ENCODE results near the gene GTF2IRD1. TPM values are rescaled to one million over a fixed set of nuclear protein-coding genes. Genes with fewer than 3 reads are reported as not detected.

GTF2IRD1 gene
- total and polyA plus RNA-seq, 2 of the 4 experiments (the other 2 are of a cell fraction), result 4.1 to 21.9 TPM

- CTCF ChIA-PET, result no interaction called here
- DNase-seq, result no peak
- H3K27me3 ChIP-seq (ENCODE audit: control insufficient read depth, insufficient read depth, low read length), result no peaks in the 10 kb centered on the region
Measured at GRCh38 chr7:74485611-74486010, 31.9 kb downstream of the GTF2IRD1 start.

More at GRCh38 chr7:74485611-74486010, 31.9 kb downstream of the GTF2IRD1 start:
- Histone ChIP-seq H3K4me2 (ENCODE audit: low read depth, low read length) (no peak overlapping the region), H3K4me1 (ENCODE audit: control insufficient read depth, insufficient read depth, low read length) (peaks cover 30% of the 10 kb centered on the region), H2AK9ac (replicated peaks; ENCODE audit: low read depth, low read length, poor library complexity) (no peak overlapping the region), H3K14ac (replicated peaks; ENCODE audit: low read depth, low read length) (no peak overlapping the region), H2AFZ (replicated peaks; ENCODE audit: low read length, poor library complexity) (no peak overlapping the region), H3K27ac (ENCODE audit: insufficient read depth, low read length) (no peak overlapping the region), H4K20me1 (ENCODE audit: insufficient read depth, low read length) (peaks cover 27% of the 10 kb centered on the region), H2BK5ac (ENCODE audit: low read depth, low read length, poor library complexity, severe bottlenecking) (no peak overlapping the region), H3K9me3 (ENCODE audit: control insufficient read depth, insufficient read depth, low read length) (no peaks in the 10 kb centered on the region), H3K4ac (ENCODE audit: low read depth, low read length) (no peak overlapping the region), H4K5ac (ENCODE audit: low read depth, low read length) (no peak overlapping the region), H2AK5ac (ENCODE audit: low read depth, low read length) (no peak overlapping the region), H2BK20ac (ENCODE audit: low read depth, low read length) (no peak overlapping the region), H3K36me3 (ENCODE audit: control insufficient read depth, insufficient read depth, low read length) (peaks cover under 1% of the 10 kb centered on the region; the same call in 1 of the 2 replicates), H3K9ac (ENCODE audit: low read depth, low read length) (no peak overlapping the region), H4K8ac (ENCODE audit: low read depth in 2 of 2, low read length in 2 of 2) (no peak overlapping the region), H3K79me1 (ENCODE audit: low read depth in 1 of 2, low read length in 2 of 2) (peaks cover 20 to 78% of the 10 kb centered on the region in 2 experiments), H2BK120ac (ENCODE audit: low read depth, low read length) (no peak overlapping the region), H3K4me3 (ENCODE audit: insufficient read depth, low read depth, low read length) (no peak overlapping the region), H3K23ac (ENCODE audit: low read depth, low read length) (no peak overlapping the region), H3K18ac (ENCODE audit: low read depth, low read length) (no peak overlapping the region), H3K56ac (ENCODE audit: extremely low read depth, insufficient read depth, low read length) (no peak overlapping the region), H4K91ac (ENCODE audit: insufficient read depth, low read depth, low read length) (no peak overlapping the region), H3K9me1 (ENCODE audit: insufficient read depth, low read length) (peaks cover 18% of the 10 kb centered on the region), H2BK15ac (ENCODE audit: low read depth, low read length) (no peak overlapping the region)
- in situ Hi-C loops (cut with MboI; ENCODE audit: low sequenced_read_pairs) (no loop called here), dilution Hi-C loops (cut with HindIII; ENCODE audit: low sequenced_read_pairs, unreplicated experiment) (no loop called here), intact Hi-C loops (cut with micrococcal nuclease) (no loop called here)
- TF ChIP-seq RFX5 (IDR thresholded peaks at IDR 0.05; ENCODE audit: low read depth, low read length) (no peak), RCOR1 (IDR thresholded peaks at IDR 0.05; ENCODE audit: insufficient replicate concordance, low read length) (no peak), MXI1 (IDR thresholded peaks at IDR 0.05; ENCODE audit: borderline replicate concordance, low read depth, low read length) (no peak), POLR2A (IDR thresholded peaks at IDR 0.05; ENCODE audit: low read depth, low read length) (no peak), MAFK (IDR thresholded peaks at IDR 0.05; ENCODE audit: low read depth, low read length) (no peak), MAZ (IDR thresholded peaks at IDR 0.05; ENCODE audit: borderline replicate concordance, low read depth, low read length) (no peak)
- no peak for ATAC-seq (ENCODE audit: low read depth)
- POLR2A ChIA-PET (ENCODE audit: unreplicated experiment), result interaction anchor here (0.5 kb wide), 1 partner anchor 31 kb away, joined by 3 read pairs; no protein-coding TSS in a partner anchor
- BruUV-seq (replicated peaks), result no TSS peak
- no CpG with 5 or more reads among the region's 7 CpGs for WGBS, 2 experiments (ENCODE audit: extremely low coverage in 2 of 2, insufficient read length in 1 of 2)

All from IMR-90 (cell line).